ENCODE data around the gene GPR25.

Gene GPR25

DNA sequence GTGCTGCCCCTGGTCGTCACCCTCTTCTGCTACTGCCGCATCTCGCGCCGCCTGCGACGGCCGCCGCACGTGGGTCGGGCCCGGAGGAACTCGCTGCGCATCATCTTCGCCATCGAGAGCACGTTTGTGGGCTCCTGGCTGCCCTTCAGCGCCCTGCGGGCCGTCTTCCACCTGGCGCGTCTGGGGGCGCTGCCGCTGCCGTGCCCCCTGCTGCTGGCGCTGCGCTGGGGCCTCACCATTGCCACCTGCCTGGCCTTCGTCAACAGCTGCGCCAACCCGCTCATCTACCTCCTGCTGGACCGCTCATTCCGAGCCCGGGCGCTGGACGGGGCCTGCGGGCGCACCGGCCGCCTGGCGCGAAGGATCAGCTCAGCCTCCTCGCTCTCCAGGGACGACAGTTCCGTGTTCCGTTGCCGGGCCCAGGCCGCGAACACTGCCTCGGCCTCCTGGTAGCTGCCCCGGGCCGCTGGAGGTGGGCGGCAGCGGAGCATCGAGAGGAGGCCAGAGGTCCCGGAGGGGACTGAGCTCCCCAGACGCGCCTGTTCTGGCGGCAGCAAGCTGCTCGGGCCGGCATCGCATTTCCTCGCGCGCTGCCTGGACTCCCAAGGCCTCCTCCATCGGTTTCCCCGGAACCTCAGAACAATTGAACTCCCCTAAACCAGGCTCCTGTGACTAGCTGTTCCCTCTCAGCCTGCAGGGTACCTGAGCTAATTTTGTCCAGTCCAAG, 1.1 kb downstream of the GPR25 start:
- DNase-seq (ENCODE audit: low read depth) = no peak

- no peak for DNase-seq (ENCODE audit: low read depth)
Measured at GRCh38 chr1:200874694-200875093, 1.9 kb downstream of the GPR25 start.

- no peak for DNase-seq (ENCODE audit: low read depth)
Measured at GRCh38 chr1:200875416-200875815, 2.6 kb downstream of the GPR25 start.

- DNase-seq (ENCODE audit: low read depth) = no peak
Measured at GRCh38 chr1:200877010-200877409, 4.2 kb downstream of the GPR25 start.

GRCh38 chr1:200877839-200878551, 5.2 kb downstream of the GPR25 start:
- no peak for DNase-seq (ENCODE audit: low read depth)

- DNase-seq (ENCODE audit: low read depth) = no peak
Measured at GRCh38 chr1:200880212-200880611, 7.4 kb downstream of the GPR25 start.

GRCh38 chr1:200883118-200883517, 10.3 kb downstream of the GPR25 start:
- DNase-seq (ENCODE audit: low read depth) = no peak

- no peak for DNase-seq (ENCODE audit: low read depth)
Measured at GRCh38 chr1:200885623-200886402, 13.0 kb downstream of the GPR25 start.

DNA sequence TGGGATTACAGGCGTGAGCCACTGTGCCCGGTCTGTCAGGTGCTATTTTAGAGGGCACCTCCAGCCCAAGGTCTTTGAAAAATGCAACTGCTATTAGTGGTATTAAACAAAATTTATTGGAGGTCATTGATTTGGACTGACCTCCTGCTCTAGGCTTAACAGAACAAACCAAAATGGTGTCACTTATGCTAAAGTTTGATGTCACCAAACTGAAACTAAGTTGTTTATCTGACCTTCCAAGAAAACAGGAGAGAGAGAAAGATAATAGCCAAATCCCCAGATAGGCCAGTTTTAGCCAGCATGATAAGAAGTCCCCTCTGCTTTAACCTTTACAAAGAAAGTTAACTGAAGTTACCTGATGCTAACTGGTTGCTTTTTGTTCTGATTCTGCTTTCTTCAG, 13.8 kb downstream of the GPR25 start:
- no peak for DNase-seq (ENCODE audit: low read depth)

GRCh38 chr1:200887036-200887435, 14.3 kb downstream of the GPR25 start:
- DNase-seq (ENCODE audit: low read depth) = no peak

GRCh38 chr1:200887772-200888348, 15.1 kb downstream of the GPR25 start:
- DNase-seq (ENCODE audit: low read depth) = no peak

- peak; percentile 40 for DNase-seq (ENCODE audit: low read depth)
Measured at GRCh38 chr1:200888349-200888838, 15.6 kb downstream of the GPR25 start.

DNA sequence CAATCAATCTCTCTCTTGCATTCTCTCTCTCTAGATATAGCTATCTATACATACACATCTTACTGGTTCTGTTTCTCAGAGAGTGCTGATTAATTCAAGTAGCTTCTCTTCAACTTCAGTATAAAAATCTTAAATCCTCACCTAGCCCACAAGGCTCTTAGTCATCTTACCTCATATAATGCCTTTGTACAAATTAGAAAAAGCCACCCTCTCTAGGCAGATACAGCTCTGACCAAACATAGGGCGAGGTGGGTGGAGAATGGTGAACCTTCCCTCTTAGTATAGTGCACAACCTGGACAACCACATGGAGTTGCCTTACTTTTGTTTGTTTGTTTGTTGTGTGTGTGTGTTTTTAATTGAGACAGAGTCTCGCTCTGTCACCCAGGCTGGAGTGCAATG, 16.8 kb downstream of the GPR25 start:
- no peak for DNase-seq (ENCODE audit: low read depth)

GRCh38 chr1:200890027-200890426, 17.2 kb downstream of the GPR25 start:
- DNase-seq (ENCODE audit: low read depth) = no peak

DNA sequence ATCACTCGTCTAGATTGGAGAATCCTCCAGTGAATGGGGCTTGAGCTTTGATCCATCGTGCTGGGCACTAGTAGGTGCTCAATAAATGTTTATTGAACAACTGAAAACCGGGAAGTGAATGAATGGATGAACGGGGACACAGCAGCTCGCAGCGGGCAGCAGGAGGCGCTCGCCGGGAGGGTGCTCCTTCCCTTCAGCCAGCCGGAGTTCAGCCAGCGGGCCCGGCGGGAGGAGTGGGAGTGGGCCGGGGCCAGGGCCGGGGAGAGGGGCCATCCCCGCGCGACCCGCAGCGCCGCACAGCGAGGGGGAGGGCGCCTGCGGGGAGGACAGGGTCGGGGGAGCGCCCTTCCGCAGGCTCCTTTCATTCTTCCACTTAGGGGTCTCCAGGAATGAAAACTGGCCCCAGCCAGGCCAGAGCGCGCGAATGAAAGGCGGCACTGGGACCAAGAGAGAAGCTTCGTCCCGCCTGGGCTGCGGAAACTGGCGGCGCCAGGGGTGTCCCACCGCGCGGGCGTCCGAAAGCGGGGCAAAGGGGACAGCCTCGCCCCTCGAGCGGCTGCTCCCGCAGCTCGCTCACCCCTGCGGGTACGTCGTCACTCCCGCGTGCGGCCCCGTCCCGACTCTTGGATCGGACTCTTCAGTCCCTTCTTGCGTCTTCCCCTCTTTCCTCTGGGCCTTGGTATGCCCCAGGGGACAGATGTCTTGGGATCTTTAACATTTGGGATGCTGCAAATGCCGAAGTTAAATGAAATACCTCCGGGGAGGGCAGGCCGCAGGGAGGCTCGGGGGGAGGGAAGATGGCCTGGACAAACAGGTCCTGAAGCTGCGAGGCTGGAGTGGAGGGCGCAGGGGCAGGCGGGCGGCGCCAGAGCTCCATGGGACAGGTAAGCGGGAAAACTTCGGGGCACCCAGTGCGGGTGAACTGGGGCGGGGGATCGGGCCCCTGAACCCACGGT, 18.3 kb downstream of the GPR25 start:
- DNase-seq (ENCODE audit: low read depth) = no peak

- DNase-seq (ENCODE audit: low read depth) = no peak
Measured at GRCh38 chr1:200891774-200892157, 19.0 kb downstream of the GPR25 start.

DNA sequence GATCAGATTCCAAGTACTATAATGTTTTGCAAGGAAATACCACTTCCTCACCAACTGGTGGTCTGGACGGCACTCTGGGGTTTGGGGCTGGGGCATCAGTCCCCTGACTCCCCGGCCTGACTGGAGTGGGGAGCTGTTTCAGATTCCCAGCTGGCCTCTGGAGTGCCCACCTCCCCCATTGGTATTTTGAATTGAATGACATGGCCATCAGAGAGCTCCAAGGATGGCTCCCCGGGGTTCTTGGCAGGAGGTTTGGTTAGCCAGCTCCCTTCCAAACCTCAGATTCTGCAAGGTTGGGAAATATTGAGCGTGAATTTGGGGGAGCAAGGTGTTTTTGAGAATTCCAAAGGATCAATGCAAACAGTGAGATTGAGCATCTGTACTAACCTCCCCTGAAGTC, 19.8 kb downstream of the GPR25 start:
- no peak for DNase-seq (ENCODE audit: low read depth)

DNA sequence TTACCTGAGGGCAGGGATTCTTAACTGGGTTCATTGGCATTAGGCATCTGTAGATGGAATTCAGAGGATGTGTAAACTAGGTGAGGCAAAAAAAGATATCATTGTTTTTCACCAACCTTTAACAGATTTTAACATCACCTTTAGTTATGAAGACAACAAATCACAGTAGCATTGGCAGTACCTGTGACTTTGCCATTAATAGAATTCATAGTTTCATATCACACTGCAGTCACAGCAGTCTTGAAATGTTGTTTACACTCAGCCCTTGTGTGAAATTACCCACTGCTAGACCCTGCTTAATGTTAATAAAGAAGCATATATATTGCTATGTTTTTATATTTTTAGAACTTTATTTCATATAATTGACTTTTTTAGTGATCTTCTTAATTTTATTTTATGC, 20.2 kb downstream of the GPR25 start:
- no peak for DNase-seq (ENCODE audit: low read depth)

- DNase-seq (ENCODE audit: low read depth) = no peak
Measured at GRCh38 chr1:200893411-200893901, 20.7 kb downstream of the GPR25 start.

- no peak for DNase-seq (ENCODE audit: low read depth)
Measured at GRCh38 chr1:200894712-200895442, 22.1 kb downstream of the GPR25 start, which contains the start of gene INAVA. Gene INAVA (plus strand): TSS chr1:200894900. CDS start chr1:200898401, 3,501 bp downstream.
